A549 (cell line): ENCODE data around the gene SELPLG.

Experiments used
- BHLHE40 ChIP-seq: IDR thresholded peaks from 2 replicates; pipeline ENCODE4 v1.6.1; 2012; ENCODE audit warnings: low read depth, low read length, inconsistent platforms
- CEBPB ChIP-seq, 2 experiments: fragments of >200 bp in 1 of 2; sonication (Bioruptor Twin) in 1 of 2; formaldehyde crosslinking in 1 of 2; IDR thresholded peaks; 2 replicates each; pipeline ENCODE4 v1.6.1; 2012 to 2016
- EP300 ChIP-seq, 2 experiments: fragments of >200 bp; sonication (Bioruptor Twin); formaldehyde crosslinking; IDR thresholded peaks; 2 replicates in 1 of 2; 3 replicates in 1 of 2; pipeline ENCODE4 v1.6.1; 2016 to 2017
- JUN ChIP-seq, 2 experiments: fragments of >200 bp; sonication (Bioruptor Twin); formaldehyde crosslinking; IDR thresholded peaks; 2 replicates in 1 of 2; 3 replicates in 1 of 2; pipeline ENCODE4 v1.6.1; 2016 to 2017
- JUNB ChIP-seq: fragments of >200 bp; sonication (Bioruptor Twin); formaldehyde crosslinking; IDR thresholded peaks from 2 replicates; pipeline ENCODE4 v1.6.1; 2016
- MAFK ChIP-seq: fragments of 450-650 bp; IDR thresholded peaks from 2 replicates; pipeline ENCODE4 v1.6.1; 2014; ENCODE audit not compliant: partially characterized antibody
- POLR2A ChIP-seq: IDR thresholded peaks from 2 replicates; pipeline ENCODE4 v1.6.1; 2012; ENCODE audit warnings: mild to moderate bottlenecking, low read length
- POLR2AphosphoS2 ChIP-seq: conservative IDR thresholded peaks from 2 replicates; pipeline ENCODE4 v1.6.1; 2012; ENCODE audit warnings: low read length, improper control_type of control experiment, inconsistent platforms
- TF ChIP-seq, protein P1 (sequence below): fragments of >200 bp; sonication (Bioruptor Twin); formaldehyde crosslinking; IDR thresholded peaks from 3 replicates; pipeline ENCODE4 v1.5.1; 2016
- TF ChIP-seq, protein P2 (sequence below): IDR thresholded peaks from 2 replicates; pipeline ENCODE4 v1.6.1; 2012
- TF ChIP-seq, protein P3 (sequence below): fragments of 450-650 bp; IDR thresholded peaks from 2 replicates; pipeline ENCODE4 v1.6.1; 2014; ENCODE audit warnings: antibody characterized with exemption

DNA sequence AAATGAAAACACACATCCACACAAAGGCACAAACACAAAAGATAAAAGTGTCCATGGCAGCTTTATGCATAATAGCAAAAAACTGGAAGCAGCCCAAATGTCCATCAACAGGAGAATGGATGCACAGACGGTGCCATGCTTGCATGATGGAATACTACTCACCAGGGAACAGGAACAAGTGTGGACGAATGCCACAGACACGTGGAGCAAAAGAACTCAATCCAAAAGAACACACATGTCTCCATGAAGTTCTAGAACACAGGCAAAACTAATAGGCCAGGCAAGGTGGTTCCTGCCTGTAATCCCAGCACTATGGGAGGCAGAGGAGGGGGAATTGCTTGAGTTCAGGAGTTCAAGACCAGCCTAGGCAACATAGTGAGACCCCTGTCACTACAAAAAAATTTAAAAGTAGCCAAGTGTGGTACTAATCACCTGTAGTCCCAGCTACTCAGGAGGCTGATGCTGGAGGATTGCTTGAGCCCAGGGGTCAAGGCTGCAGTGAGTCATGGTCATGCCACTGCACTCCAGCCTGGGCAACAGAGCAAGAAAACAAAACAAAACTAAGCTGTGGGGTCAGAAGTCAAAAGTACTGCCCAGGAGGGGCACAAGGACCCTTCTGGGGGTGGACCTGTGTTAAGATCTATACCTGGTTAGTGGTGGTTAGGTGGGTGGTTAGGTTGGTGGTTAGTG lies 28.5 kb downstream of the SELPLG start:
- TF ChIP-seq, protein P1, sequence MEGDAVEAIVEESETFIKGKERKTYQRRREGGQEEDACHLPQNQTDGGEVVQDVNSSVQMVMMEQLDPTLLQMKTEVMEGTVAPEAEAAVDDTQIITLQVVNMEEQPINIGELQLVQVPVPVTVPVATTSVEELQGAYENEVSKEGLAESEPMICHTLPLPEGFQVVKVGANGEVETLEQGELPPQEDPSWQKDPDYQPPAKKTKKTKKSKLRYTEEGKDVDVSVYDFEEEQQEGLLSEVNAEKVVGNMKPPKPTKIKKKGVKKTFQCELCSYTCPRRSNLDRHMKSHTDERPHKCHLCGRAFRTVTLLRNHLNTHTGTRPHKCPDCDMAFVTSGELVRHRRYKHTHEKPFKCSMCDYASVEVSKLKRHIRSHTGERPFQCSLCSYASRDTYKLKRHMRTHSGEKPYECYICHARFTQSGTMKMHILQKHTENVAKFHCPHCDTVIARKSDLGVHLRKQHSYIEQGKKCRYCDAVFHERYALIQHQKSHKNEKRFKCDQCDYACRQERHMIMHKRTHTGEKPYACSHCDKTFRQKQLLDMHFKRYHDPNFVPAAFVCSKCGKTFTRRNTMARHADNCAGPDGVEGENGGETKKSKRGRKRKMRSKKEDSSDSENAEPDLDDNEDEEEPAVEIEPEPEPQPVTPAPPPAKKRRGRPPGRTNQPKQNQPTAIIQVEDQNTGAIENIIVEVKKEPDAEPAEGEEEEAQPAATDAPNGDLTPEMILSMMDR, result no peak
- TF ChIP-seq, protein P2, sequence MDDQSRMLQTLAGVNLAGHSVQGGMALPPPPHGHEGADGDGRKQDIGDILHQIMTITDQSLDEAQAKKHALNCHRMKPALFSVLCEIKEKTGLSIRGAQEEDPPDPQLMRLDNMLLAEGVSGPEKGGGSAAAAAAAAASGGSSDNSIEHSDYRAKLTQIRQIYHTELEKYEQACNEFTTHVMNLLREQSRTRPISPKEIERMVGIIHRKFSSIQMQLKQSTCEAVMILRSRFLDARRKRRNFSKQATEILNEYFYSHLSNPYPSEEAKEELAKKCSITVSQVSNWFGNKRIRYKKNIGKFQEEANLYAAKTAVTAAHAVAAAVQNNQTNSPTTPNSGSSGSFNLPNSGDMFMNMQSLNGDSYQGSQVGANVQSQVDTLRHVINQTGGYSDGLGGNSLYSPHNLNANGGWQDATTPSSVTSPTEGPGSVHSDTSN, result no peak
- no peak for TF ChIP-seq POLR2A
- TF ChIP-seq EP300 (IDR thresholded peaks at IDR 0.05), result no peak
- TF ChIP-seq JUN (IDR thresholded peaks at IDR 0.05), result no peak
- no peak for TF ChIP-seq JUNB
- no peak for TF ChIP-seq MAFK
- TF ChIP-seq, protein P3, sequence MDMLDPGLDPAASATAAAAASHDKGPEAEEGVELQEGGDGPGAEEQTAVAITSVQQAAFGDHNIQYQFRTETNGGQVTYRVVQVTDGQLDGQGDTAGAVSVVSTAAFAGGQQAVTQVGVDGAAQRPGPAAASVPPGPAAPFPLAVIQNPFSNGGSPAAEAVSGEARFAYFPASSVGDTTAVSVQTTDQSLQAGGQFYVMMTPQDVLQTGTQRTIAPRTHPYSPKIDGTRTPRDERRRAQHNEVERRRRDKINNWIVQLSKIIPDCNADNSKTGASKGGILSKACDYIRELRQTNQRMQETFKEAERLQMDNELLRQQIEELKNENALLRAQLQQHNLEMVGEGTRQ, result no peak
- TF ChIP-seq BHLHE40, result no peak
- no peak for TF ChIP-seq CEBPB (IDR thresholded peaks at IDR 0.05)
- no peak for TF ChIP-seq POLR2AphosphoS2
